Measurements from ENCODE around the gene ERGIC1.
"Not testable (repeated sequence)": the region's sequence is repeated elsewhere in the genome, so short reads cannot be mapped to it uniquely, and the experiment has no call there.

ERGIC1 gene

DNA sequence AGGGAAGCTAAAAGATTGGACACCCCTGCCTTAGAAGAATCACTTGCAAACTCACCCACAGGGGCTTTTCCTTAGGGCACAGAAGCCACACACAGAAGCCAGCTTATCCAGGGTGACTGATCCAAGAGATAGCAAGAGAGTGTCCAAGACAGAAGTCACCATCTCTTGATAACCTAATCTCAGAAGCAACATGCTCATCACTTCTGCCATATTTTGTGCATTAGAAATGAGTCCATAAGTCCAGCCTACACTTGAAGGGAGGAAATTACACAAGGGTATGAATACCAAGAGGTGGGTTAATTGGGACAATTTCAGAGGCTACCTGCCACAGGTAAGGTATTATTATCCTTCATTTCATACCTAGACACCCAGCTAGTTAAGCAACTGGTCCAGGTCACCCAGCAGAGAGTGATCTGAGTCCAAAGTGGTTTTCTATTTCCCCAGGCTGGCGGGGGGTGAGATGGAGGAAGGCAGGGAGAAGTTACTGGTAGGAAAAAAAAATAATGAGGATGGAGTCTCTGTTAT lies 3.7 kb upstream of the ERGIC1 start:
- DNase-seq, result peak; percentile 49

DNA sequence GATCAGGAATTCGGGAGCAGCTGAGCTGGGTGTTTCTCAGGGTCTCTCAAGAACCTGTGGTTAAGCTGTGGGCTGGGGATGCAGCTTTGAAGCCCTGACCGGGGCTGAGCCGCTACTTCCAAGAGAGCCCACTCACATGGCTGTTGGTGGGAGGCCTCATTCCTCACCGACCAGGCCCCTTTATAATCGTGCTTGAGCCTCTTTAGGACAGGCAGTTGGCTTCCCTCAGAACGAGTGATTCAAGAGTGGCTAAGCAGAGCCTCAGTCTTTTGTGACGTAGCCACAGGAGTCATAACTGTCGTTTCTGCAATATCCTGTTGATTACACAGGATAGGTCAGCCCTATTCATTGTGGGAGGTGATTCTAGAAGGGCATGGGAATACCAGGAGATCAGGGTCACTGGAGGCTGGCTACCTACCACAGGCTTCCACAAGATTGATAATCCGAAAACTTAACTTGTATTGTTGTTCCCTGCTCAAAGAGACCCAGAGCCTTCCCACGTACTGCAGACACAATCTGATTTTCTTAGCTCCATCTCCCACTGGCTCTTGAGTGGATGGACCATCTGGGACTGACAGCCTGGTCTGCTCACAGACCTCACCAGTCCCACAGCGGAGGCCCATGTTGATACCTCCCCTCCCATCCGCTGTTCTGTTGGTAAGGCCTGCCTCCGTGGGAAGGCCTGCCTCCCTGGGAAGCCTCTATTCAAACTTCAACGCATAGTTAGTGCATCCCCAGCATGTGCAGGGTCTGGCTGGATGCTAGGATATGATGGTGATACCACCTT lies 3.0 kb upstream of the ERGIC1 start:
- peak; percentile 31 for DNase-seq

DNA sequence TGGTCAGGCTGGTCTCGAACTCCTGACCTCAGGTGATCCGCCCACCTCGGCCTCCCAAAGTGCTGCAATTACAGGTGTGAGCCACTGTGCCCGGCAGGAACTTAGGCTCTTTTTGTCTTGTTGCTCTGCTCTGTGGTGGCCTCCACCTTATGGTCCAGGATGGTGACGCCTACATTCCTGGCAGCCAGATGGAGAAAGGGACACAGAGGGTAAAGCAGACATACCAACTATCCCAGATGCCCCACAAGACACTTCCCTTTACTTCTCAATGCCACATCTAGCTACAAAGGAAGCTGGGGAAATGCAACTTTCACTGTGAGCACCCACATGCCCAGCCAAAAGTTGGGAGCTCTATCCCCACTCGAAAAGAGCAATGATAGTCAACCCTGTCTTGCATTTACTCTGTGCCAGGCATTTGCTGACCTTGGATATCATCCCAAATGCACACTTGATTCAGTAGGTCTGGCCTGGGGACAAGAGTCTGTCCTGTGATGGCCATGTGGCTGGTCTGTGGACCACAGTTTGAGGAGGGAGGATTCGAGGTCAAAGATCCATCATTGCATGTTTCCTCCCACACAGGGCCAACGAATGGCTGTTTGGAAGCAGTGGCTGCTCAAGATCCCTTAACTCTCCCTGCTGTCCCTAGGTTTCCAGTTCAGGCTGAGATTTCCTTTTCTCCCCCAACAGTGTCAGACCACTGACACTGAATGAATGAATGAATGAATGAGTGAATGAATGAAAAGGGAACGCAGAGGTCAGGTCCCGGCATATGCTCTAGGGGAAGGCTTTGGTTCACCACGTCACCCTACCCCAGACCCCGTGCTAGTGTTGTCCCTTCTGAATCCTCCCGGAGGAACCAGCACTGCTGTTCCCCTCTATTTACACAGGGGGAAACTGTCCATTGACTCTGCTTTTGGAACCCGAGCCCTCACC lies 1.4 kb upstream of the ERGIC1 start:
- DNase-seq, result no peak

DNA sequence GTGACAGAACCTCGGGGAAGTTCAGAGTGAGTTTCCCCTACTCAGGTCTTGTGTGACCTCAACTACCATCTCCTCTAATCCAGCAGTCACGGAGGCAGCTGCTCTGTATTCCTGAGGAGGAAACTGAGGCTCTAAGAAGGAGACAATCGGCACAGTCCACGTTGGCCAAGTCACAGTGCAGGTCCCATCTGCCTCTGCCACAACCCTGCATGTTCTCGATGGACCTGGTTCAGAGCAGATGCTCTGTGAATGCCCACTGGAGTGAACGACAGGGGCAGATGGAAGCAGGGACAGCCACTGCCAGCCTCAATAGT lies 722 bp upstream of the ERGIC1 start:
- no peak for DNase-seq

DNA sequence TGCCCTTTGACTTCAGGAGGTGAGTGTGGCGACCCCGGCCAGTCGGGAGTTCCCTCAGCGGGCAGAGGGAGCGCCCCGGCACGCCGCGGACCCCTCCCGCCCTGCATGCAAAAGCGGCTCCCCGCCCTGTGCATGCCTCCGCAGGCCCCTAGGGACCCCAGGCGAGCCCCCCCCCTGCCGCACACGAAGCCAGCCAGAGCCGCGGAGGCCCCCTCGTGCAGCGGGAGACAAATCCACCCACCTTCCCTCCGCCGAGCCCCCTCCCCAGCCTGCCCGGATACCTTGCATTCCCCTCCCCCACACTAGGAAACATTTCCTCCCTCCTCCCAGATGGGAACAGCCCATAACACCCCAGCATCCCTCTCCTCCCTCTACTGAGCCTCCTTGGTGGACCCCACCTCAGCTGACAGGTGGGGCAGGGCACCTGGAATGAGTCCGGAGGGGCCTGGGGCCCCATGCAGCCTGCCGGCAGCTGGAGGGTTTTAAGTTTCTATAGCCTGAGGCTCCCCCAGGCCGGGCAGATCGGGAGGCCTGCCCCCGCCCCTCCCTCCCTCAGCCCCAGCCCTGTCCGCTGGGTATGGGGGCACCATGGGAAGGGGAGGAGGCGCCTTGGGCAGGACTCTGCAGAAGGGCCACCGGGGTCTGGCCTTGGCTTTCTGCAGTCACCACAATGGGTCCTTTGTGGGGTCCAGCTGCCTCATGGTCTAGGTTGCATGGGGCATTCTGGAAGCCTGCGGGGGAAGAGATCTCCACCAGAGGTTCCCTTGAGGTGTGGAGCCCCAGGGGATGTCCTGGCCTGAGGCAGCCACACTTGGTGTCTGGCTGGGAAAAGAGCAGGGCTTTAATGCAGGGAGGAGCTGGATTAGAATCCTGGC lies 601 bp downstream of the ERGIC1 start:
- peak; percentile 50 for DNase-seq

DNA sequence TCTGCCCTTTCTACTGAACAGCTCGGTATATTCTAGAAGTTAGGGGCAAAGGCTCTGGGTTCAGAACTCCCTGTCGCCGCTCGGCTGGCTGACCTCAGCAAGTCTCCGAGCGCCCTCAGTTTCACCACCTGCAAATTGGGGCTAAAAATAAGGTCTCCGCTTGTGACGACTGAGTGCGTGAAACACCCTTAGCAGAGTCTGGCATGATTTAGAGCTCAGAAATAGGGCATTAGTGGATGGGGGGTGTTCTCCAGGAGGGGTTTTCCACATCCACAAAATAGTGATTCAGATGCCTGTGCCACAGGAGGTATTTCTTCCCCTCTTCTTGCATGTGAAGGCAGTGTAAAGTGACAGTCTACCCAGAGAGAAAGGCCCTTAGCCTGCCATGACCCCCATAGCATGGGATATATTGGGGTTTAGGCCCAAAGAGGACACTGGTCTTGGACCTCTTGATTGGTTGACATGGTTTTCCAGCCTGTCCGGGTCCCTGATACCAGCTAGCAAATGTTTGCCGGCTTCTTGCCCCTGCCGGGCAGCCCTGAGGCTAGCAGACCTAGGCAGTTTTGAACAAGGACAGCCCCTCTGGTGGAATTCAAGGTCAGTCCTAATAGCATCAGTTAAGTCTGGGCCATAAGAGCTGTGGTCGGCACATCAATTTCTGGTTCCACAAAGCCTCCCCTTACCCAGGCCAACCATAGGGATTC lies 1.4 kb downstream of the ERGIC1 start:
- DNase-seq, result no peak

DNA sequence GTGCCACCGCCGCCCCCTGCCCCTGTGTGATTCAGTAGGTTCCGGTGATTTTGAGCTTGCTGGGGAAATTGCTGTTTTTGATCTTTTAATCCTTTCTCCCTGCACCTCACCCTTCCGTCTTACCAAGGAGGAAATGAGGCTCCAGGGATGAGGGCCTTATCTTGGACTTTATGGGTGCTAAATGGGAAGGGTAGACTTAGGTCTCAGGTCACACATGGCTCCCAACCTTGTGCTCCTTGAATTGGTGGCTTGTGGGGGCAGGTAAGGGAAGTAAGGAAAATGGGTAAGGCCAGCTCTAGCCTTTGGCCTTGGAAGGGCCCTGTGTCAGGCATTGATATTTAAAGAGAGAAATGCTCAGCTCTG lies 1.9 kb downstream of the ERGIC1 start:
- no peak for DNase-seq

DNA sequence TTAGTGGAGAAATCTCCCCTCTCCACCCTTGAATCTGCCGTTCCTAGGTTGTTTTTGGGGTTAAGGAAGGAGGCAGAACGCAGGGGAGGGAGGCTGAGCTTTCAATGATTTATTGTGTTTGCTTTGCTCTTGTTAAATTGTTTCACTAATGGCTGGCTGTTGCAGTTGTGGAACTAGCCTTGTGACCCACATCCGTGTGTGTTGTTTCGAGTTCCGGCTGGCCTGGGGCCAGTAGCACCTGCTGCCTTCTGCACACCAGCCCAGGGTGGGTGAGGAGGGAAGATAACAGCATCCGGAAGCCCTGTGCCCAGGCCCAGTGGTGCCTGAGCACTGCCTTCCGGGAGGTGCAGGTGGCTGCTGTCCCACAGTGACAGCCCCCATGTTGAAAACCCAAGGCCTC lies 3.6 kb downstream of the ERGIC1 start:
- DNase-seq, result peak; percentile 85

DNA sequence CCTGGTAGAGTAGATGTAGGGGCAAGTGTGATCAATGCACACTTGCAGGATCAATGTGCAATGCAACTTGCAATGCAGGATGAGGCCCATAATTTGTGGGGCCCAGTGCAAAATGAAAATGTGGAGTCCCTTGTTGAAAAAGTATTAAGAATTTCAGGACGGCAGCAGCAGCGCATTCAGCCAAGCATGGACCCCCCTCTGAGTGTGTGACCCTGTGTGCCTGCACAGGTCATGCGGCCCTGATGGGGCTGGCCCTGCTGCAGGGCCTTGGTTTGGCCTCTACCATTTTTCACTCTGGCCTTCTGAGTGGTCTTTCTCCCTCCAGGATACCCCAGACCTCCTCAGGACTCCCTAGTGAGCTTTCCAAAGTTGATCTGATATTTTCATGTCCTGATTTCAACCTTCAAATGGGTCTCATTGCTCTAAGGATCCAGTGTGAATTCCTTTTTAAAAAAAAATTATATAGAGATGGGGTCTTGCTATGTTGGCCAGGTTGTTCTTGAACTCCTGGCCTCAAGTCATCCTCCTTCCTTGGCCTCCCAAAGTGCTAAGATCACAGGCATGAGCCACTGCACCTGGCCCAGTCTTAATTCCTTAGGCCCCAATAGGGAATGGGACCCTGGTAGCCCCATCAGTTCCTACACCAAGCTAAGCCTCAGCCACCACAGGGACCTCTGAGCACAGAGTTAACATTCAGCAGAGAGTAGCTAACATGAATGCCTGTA lies 4.3 kb downstream of the ERGIC1 start:
- no peak for DNase-seq

DNA sequence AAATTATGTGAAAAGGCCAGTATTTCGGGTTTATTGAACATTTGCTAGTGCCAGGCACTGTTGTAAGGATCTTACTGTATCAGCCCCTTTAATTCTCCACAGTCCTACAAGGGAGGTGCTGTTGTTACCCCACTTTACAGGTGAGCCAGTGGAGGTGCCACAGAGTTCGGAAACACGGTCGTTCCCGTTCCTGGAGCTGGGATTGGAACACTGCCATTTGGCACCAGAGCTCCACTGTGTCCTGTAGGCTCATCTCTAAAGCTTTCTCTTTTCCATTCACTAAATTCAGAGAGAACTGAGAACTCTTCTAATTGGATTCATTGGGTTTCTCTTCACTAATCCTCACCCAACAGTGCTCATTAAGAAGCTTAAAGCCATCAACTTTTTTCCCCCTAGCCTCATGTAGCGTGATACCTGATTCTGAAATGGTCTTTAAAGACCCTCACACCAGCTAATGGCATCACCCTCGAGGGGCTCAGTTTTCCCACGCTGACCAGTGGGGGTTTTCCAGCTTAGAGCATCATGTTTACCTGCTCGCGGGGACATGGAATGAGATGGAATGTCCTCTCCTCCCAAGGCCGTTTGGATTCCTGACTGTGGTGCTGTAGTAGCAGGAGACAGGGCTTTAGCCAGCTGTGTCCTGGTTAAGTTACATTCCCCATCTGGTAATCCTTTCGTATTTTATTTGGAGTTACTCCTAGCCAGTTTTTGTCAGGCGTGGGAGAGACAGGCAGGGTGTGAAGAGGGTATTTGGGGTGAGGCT lies 5.8 kb downstream of the ERGIC1 start:
- no peak for DNase-seq

DNA sequence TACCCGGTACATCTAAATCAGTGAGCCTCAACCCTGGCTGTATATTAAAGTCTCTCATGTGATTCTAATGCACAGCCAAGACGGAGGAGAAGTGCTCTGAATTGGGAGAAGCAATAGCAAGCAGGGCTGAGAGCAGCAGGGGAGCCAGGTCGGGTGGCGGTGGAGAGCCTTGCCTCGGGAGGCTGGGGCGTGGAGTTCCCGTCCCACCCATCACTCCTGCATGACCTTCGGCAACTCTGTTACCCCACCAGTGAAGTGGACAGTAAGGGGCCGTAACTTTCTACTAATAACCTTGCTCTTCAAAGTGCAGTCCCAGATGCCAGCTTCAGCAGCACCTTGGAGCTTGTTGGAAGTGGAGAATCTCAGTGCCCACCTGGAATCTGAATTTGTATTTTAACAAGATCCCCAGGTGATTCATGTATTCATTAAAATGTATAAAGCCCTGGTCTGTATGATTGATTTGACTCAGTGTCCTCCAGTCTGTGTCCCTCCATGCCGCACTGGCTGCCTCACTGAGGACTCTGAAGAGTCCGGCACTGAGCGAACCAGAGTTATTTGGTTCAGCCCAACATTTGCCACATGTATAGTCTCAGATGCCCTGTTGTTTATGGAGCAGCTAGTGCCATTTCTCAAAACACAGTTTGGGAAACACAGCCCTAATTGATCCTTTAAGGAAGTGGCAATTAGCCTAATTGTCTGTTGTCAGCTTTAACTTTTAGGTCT lies 6.5 kb downstream of the ERGIC1 start:
- no peak for DNase-seq

DNA sequence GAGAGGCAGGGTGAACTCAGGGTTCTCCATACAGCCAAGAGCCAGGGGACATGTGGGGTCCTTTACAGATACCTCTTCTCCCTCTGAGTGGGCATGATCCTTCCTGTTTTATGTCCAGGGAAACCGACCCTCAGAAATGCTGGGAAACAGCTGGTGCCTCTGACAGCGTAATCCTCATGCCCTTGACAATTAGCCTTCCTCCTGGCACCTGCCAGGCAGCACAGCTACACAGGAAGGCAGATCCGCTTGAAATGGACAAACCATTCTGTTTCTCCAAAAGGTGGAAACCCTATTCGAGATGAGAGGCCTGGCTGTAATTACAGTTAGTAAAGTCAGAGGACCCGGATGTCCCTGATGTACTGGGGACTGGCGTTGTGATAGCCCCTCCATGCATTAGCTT lies 7.2 kb downstream of the ERGIC1 start:
- DNase-seq, result peak; percentile 17

DNA sequence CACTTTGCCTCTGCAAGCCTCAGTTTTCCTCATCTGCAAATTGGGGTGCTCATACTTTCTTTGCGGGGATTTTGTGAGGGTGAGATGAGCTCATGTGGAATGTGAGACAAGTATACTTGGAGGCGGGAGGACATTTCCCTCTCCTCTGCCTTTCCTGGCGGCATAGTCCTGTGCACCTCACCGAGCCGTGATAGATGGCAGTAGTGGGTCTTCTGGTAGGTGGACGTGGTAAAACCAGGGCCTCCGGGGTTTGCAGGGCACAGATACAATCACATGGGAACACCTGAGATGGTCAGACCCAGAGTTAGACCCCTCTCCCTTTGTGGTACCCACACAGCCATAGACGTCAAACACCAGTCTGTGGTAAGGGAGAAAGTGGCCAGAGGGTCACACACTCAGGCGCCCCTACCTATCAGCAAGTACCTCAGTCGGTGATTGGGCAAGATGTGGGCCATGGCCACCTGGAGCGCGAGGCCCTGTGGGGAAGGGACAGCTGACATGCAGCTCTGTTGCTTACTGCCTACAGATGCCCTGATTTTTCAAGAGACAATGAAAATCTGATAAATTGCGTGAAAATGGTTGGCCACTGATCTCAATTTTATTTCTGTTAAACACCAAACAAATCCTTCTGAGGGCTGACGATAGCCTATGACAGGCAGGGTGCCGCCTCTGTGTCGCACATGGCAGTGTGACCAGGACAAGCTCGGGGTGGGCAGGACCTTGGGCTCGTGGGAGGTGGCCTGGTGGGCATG lies 9.9 kb downstream of the ERGIC1 start:
- no peak for DNase-seq

DNA sequence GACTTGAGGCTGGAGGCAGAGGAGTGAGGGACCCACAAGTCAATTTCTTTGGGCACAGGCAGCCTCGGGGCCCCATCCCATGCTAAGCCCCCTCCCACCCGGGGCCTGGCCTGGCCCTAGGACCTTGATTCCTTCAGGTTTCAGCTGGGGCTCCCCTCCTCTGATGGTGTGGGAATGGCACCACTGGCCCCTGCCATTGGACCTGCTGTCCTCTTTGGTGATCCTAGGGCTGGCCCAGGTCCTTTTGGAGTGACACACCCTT lies 10.5 kb downstream of the ERGIC1 start:
- DNase-seq, result no peak

DNA sequence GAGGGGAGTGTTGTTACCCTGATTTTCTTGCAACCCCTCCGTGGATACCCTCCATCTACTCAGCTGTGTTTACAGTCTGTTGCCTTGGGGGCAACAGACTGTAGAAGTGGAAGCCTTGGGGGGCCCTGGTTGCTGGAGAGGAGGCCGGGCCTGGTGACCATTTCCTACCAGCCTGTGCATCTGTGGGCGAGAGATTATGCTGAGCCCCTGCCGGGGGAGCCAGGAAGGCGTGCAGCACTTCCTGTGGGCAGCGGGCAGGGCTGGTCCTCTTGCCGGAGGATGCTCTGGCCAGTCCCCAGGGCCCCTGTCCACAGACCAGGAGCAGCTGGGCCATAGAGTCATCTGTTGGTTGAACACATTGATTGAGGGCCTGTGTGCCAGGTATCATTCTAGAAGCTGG lies 11.1 kb downstream of the ERGIC1 start:
- DNase-seq, result no peak

DNA sequence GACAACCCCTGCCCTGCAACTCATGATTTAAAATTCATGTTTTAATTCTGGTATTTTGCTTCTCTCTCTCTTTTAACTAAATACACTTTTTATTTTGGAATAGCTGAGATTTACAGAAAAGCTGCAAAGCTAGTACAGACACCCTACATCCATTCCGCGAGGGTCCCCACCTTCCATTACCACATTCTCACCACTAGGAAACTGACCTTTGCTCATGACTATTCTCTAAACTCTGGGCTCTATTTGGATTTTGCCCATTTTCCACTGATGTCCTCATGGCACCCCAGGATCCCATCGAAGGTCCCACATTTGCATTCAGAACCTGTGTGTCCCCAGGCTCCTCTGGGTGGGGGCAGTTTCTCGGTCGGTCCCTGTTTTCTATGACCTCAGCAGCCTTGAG lies 11.5 kb downstream of the ERGIC1 start:
- DNase-seq, result no peak

DNA sequence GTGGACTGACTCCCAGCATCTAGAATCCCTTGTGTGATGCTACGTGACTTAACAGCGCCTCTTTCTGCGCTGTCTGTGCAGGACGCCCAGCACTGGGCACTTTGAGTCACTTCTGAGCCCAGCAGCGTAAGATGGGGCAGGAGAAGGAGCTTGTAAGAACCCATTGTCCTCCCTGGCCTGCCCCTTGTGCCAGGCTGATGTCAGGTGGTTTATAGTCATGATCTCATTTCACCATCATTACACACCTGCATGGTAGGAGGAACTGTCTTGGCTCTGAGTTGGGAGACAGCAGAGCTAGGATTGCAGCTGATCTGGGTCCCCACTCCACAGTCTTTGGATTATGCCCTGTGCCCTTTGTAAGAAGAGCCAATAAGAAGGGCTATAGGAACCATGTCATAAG lies 12.2 kb downstream of the ERGIC1 start:
- DNase-seq, result no peak

DNA sequence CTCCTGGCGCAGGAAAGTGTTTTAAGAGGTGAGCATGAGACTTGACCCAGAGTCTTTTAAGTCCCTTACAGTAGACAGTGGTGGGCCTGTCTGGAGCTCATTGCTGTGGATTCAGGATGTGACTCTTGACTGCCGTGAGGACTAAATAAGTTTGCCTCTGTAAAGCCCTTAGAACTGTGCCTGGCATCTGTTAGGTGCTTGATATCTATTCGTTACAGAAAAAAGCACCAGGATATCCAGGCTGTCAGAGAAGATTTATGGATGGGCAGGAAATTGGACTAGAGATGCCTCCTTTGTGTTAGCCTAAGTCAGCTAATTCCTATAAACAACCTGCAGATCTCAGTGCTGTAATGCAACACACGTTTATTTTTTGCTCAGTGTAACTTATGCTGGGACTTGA lies 12.6 kb downstream of the ERGIC1 start:
- no peak for DNase-seq

DNA sequence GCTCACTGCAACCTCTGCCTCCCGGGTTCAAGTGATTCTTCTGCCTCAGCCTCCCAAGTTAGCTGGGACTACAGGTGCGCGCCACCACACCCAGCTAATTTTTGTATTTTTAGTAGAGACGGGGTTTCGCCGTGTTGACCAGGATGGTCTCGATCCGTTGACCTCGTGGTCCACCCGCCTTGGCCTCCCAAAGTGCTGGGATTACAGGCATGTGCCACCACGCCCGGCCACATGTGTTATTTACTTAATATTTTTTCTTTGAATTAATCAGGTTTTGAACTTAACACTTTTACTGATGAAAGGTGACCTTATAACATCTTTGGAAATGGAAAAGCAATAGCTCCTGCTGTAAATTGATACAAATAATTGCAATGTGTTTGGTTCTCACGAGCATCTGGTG lies 13.5 kb downstream of the ERGIC1 start:
- not testable (repeated sequence) for DNase-seq

DNA sequence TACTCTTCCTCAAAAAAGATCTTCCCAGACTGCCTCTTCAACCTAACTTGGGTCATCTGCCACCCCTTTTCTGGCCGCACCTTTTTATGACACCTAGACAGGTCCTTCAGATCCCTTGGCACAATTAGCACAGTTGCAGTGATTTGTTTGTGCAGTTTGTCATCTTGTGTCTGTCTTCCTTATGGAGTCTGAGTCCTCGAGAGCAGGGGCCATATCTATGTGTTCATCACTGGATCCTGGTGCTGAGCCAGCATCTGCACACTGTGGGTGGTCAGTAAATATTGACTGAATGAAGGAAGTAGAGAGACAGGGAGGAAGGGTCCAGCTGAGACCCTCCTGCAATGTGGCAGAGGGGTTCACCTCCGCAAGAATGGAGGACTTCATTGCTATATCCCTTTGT lies 14.4 kb downstream of the ERGIC1 start:
- no peak for DNase-seq
